ENCODE data around the gene ZNF526. TPM values are rescaled to one million over a fixed set of nuclear protein-coding genes. Genes with fewer than 3 reads are reported as not detected.

ZNF526 gene
- total and polyA plus RNA-seq, 9 of the 15 experiments (the other 6 are each of a cell fraction or from before 2014, with no cell fraction given) = 1.3 to 17.9 (median 6.2) TPM

GRCh38 chr19:42254850-42255765, 35.0 kb downstream of the ZNF526 start, which contains the start of gene ERF (continued):
- TF ChIP-seq POLR3A (IDR thresholded peaks at IDR 0.05; ENCODE audit: borderline replicate concordance, extremely low read depth, insufficient read depth, insufficient read length) (no peak), DEAF1 (CRISPR knock-in tag; IDR thresholded peaks at IDR 0.05) (no peak), KAT8 (IDR thresholded peaks at IDR 0.05; ENCODE audit: low read depth) (no peak), ILK (tag; IDR thresholded peaks at IDR 0.05; ENCODE audit: borderline replicate concordance, low read depth) (no peak), BRD4 (IDR thresholded peaks at IDR 0.05) (no peak; the same call in 1 of the 2 replicates), RFX1 (IDR thresholded peaks at IDR 0.05) (peak; percentile 88), ZNF311 (CRISPR knock-in tag; IDR thresholded peaks at IDR 0.05) (no peak), PML (IDR thresholded peaks at IDR 0.05; ENCODE audit: low read length) (no peak), GABPB1 (CRISPR knock-in tag; IDR thresholded peaks at IDR 0.05) (no peak), KDM5B (IDR thresholded peaks at IDR 0.05; ENCODE audit: insufficient replicate concordance, low read depth, low read length) (no peak), POU5F1 (IDR thresholded peaks at IDR 0.05; ENCODE audit: borderline replicate concordance, low read depth, low read length, partially characterized antibody) (no peak), PHB (CRISPR knock-in tag; IDR thresholded peaks at IDR 0.05) (no peak), RBM34 (IDR thresholded peaks at IDR 0.05; ENCODE audit: borderline replicate concordance, insufficient read depth, low read length) (no peak), KDM4B (IDR thresholded peaks at IDR 0.05; ENCODE audit: borderline replicate concordance in 2 of 2, low read depth in 1 of 2) (peak in 1 of 2 experiments; percentile 71; a peak in 1 of 4 replicates), ZNF3 (CRISPR knock-in tag; IDR thresholded peaks at IDR 0.05) (no peak), HNRNPLL (IDR thresholded peaks at IDR 0.05; ENCODE audit: low read depth, low read length, poor library complexity, severe bottlenecking) (no peak)
- TF ChIP-seq, protein P1, sequence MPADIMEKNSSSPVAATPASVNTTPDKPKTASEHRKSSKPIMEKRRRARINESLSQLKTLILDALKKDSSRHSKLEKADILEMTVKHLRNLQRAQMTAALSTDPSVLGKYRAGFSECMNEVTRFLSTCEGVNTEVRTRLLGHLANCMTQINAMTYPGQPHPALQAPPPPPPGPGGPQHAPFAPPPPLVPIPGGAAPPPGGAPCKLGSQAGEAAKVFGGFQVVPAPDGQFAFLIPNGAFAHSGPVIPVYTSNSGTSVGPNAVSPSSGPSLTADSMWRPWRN (IDR thresholded peaks at IDR 0.05; ENCODE audit: low read depth) = no peak
- TF ChIP-seq, protein P2, sequence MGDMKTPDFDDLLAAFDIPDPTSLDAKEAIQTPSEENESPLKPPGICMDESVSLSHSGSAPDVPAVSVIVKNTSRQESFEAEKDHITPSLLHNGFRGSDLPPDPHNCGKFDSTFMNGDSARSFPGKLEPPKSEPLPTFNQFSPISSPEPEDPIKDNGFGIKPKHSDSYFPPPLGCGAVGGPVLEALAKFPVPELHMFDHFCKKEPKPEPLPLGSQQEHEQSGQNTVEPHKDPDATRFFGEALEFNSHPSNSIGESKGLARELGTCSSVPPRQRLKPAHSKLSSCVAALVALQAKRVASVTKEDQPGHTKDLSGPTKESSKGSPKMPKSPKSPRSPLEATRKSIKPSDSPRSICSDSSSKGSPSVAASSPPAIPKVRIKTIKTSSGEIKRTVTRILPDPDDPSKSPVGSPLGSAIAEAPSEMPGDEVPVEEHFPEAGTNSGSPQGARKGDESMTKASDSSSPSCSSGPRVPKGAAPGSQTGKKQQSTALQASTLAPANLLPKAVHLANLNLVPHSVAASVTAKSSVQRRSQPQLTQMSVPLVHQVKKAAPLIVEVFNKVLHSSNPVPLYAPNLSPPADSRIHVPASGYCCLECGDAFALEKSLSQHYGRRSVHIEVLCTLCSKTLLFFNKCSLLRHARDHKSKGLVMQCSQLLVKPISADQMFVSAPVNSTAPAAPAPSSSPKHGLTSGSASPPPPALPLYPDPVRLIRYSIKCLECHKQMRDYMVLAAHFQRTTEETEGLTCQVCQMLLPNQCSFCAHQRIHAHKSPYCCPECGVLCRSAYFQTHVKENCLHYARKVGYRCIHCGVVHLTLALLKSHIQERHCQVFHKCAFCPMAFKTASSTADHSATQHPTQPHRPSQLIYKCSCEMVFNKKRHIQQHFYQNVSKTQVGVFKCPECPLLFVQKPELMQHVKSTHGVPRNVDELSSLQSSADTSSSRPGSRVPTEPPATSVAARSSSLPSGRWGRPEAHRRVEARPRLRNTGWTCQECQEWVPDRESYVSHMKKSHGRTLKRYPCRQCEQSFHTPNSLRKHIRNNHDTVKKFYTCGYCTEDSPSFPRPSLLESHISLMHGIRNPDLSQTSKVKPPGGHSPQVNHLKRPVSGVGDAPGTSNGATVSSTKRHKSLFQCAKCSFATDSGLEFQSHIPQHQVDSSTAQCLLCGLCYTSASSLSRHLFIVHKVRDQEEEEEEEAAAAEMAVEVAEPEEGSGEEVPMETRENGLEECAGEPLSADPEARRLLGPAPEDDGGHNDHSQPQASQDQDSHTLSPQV (IDR thresholded peaks at IDR 0.05) = no peak
- TF ChIP-seq, protein P3, sequence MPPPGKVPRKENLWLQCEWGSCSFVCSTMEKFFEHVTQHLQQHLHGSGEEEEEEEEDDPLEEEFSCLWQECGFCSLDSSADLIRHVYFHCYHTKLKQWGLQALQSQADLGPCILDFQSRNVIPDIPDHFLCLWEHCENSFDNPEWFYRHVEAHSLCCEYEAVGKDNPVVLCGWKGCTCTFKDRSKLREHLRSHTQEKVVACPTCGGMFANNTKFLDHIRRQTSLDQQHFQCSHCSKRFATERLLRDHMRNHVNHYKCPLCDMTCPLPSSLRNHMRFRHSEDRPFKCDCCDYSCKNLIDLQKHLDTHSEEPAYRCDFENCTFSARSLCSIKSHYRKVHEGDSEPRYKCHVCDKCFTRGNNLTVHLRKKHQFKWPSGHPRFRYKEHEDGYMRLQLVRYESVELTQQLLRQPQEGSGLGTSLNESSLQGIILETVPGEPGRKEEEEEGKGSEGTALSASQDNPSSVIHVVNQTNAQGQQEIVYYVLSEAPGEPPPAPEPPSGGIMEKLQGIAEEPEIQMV (tag; conservative IDR thresholded peaks at IDR 0.05; ENCODE audit: low read depth) = no peak

Measured in K562 (cell line).